GM18511 (cell line): ENCODE data around the gene ZNF304.
A peak's percentile ranks its signal among the peaks of the same experiment; 100 is the strongest.

Experiments used
- ATAC-seq: cut with Tn5 transposase; IDR thresholded peaks from one replicate; pipeline ENCODE4 v1.9.1; 2021; ENCODE audit warnings: mild to moderate bottlenecking, moderate library complexity; ENCODE audit not compliant: unreplicated experiment

The ZNF304 gene

GRCh38 chr19:57350877-57351805, at the start of gene ZNF304:
TSS of gene ZNF304 (plus strand) at chr19:57351271. CDS start at chr19:57351665, 394 bp downstream.
- peak; percentile 100 for ATAC-seq

- ATAC-seq: no peak
Measured at GRCh38 chr19:57302020-57302465, 49.0 kb upstream of the ZNF304 start.

- no peak for ATAC-seq
Measured at GRCh38 chr19:57302727-57303401, 48.2 kb upstream of the ZNF304 start.

- ATAC-seq: no peak
Measured at GRCh38 chr19:57305056-57305455, 46.0 kb upstream of the ZNF304 start.

- ATAC-seq: no peak
Measured at GRCh38 chr19:57308514-57308913, 42.6 kb upstream of the ZNF304 start.

- ATAC-seq: no peak
Measured at GRCh38 chr19:57310792-57311191, 40.3 kb upstream of the ZNF304 start.

- ATAC-seq: no peak
Measured at GRCh38 chr19:57314146-57314545, 36.9 kb upstream of the ZNF304 start.

- ATAC-seq: no peak
Measured at GRCh38 chr19:57317503-57317902, 33.6 kb upstream of the ZNF304 start.

- ATAC-seq: peak; percentile 3
Measured at GRCh38 chr19:57319869-57320179, 31.2 kb upstream of the ZNF304 start.

- ATAC-seq: peak; percentile 98
Measured at GRCh38 chr19:57320180-57321084, 30.6 kb upstream of the ZNF304 start, which contains the start of gene ZNF543. TSS of gene ZNF543 (plus strand) at chr19:57320472. CDS start at chr19:57320854, 382 bp downstream.

- ATAC-seq: no peak
Measured at GRCh38 chr19:57321116-57321515, 30.0 kb upstream of the ZNF304 start.

GRCh38 chr19:57321751-57322150, 29.3 kb upstream of the ZNF304 start:
- ATAC-seq: no peak

GRCh38 chr19:57324992-57325391, 26.1 kb upstream of the ZNF304 start:
- ATAC-seq: no peak

- no peak for ATAC-seq
Measured at GRCh38 chr19:57327993-57328392, 23.1 kb upstream of the ZNF304 start.

- ATAC-seq: no peak
Measured at GRCh38 chr19:57334191-57334590, 16.9 kb upstream of the ZNF304 start.

- no peak for ATAC-seq
Measured at GRCh38 chr19:57338877-57339276, 12.2 kb upstream of the ZNF304 start.

GRCh38 chr19:57342582-57342981, 8.5 kb upstream of the ZNF304 start:
- no peak for ATAC-seq

GRCh38 chr19:57348136-57348535, 2.9 kb upstream of the ZNF304 start:
- no peak for ATAC-seq

- ATAC-seq: no peak
Measured at GRCh38 chr19:57351867-57352266, 796 bp downstream of the ZNF304 start.

GRCh38 chr19:57355916-57356315, 4.8 kb downstream of the ZNF304 start:
- no peak for ATAC-seq

- ATAC-seq: no peak
Measured at GRCh38 chr19:57357406-57357805, 6.3 kb downstream of the ZNF304 start.
